ENCODE data around the gene GRIN3B.

The GRIN3B gene

GRCh38 chr19:1000095-1000494 is at the start of gene GRIN3B:
Gene GRIN3B (plus strand): TSS chr19:1000419. CDS start chr19:1000438, 19 bp downstream.
- peak; percentile 49 for TF ChIP-seq CTCF (IDR thresholded peaks at IDR 0.05; ENCODE audit: low read depth, low read length)
- DNase-seq (ENCODE audit: extremely low read depth, low read depth), result no peak

GRCh38 chr19:952049-952679 is 48.1 kb upstream of the GRIN3B start:
- DNase-seq (ENCODE audit: extremely low read depth, low read depth), result no peak
- no peak for TF ChIP-seq CTCF (IDR thresholded peaks at IDR 0.05; ENCODE audit: low read depth, low read length)

- no peak for TF ChIP-seq CTCF (IDR thresholded peaks at IDR 0.05; ENCODE audit: low read depth, low read length)
- no peak for DNase-seq (ENCODE audit: extremely low read depth, low read depth)
These were observed 47.4 kb upstream of the GRIN3B start for GRCh38 chr19:952680-953444.

GRCh38 chr19:953445-954271 is 46.6 kb upstream of the GRIN3B start:
- no peak for DNase-seq (ENCODE audit: extremely low read depth, low read depth)
- TF ChIP-seq CTCF (IDR thresholded peaks at IDR 0.05; ENCODE audit: low read depth, low read length), result no peak

GRCh38 chr19:954272-954671 is 45.9 kb upstream of the GRIN3B start:
- no peak for DNase-seq (ENCODE audit: extremely low read depth, low read depth)
- no peak for TF ChIP-seq CTCF (IDR thresholded peaks at IDR 0.05; ENCODE audit: low read depth, low read length)

- no peak for DNase-seq (ENCODE audit: extremely low read depth, low read depth)
- no peak for TF ChIP-seq CTCF (IDR thresholded peaks at IDR 0.05; ENCODE audit: low read depth, low read length)
These were observed 45.3 kb upstream of the GRIN3B start for GRCh38 chr19:954672-955494.
